T1000 (cell line): Measurements from ENCODE around the gene ACOT6.
"Not testable (repeated sequence)": the region's sequence is repeated elsewhere in the genome, so short reads cannot be mapped to it uniquely, and the experiment has no call there.

ENCODE experiments used
- DNase-seq: peaks from one replicate; lab custom pipeline; 2025; ENCODE audit warnings: mixed read lengths; lab: John Stamatoyannopoulos, UW

Gene ACOT6

DNA sequence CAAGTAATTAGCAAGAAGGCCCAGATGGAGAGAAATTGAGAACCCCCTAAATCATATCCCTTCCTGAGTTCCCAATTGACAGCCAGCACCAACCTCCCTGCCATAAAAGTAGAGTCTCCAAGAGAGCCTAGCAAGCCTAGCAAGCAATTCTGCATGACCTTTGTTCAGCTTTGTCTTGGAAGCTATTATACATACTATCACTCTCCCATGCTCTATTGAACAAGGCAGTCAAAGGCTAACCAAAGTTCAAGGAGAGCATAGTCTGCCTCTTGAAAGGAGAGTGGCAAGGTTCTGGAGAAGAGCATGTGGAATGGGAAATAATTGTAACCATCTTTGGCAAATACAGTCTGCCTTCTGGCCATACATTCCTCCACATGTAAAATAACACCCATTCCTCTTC lies 12.8 kb upstream of the ACOT6 start:
- no peak for DNase-seq

DNA sequence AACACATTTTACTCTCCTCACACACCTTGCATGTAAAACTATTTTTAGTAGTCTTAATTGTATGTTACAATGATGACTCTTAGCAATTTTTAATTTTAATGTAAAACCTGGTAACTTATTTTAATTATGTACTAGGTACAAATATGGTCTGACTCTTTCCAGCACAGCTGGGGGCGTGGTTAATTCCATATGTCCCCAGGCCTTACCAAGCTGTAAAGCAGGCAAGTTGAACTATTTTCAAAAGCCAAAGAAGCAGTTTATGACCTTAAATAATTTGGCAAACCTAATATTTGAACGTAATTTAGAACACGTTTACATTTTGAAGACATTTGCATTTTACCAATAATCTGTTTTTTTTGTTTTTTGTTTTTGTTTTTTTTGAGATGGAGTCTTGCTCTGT lies 9.3 kb upstream of the ACOT6 start:
- no peak for DNase-seq

DNA sequence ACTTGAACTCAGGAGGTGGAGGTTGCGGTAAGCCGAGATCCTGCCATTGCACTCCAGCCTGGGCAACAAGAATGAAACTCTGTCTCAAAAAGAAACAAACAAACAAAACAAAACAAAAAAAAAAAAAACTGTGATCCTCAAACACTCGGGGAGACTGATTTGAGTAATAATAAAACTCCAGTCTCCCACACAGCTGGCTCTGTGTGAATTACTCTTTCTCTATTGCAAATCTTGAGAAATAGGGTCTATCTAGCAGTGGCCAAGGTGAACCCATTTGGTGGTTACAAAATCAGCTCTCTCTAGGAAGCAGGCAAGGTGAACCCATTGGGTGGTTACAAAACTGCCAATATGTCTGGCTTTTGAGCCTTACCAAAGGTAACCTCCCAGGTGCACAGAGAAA lies 6.0 kb upstream of the ACOT6 start:
- no peak for DNase-seq

DNA sequence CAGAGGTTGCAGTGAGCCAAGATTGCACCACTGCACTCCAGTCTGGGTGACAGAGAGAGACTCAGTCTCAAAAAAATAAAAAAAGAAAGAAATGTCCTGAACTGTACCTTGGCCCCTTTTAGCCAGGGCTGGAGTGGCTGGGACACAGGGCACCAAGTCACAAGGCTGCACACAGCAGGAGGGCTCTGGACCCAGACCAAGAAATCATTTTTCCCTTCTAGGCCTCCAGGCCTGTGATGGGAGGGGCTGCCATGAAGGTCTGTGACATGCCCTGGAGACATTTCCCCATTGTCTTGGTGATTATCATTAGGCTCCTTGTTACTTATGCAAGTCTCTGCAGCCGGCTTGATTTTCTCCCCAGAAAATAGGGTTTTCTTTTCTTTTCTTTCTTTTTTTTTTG lies 5.1 kb upstream of the ACOT6 start:
- no peak for DNase-seq

DNA sequence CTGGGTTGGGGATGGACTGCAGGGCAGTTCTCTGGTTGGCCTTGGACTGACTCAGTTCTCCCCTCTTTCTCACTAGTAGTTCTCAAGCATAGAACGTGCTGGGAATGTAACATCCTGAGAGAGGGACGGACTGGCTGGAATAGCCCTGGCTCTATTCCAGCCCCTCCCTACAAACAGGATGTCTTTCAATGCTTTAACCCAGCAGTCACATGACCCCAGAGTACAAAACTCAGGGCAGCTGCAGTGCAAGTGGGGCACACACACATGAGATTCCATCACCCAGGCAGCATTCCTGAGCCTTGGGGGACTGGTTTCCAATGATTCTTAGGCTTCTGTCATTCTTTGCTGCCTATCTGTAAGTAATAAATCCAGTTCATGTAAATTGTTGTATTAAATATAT lies 1.6 kb upstream of the ACOT6 start:
- no peak for DNase-seq

DNA sequence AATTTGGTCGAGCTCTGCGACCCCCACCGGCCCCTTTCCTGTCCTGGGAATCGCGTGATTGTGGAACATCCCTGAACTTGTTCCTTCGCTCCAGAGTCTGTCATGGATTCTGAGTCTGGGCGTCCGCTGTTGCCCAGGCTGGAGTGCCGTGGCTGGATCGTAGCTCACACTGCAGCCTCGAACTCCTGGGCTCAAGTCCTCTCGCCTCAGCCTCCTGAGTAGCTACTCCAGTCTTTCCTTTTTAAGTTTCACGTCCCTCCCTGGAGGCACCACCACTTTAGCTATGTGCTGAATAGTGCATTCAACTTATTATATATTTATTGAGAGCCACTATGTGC lies 698 bp downstream of the ACOT6 start:
- DNase-seq = no peak

DNA sequence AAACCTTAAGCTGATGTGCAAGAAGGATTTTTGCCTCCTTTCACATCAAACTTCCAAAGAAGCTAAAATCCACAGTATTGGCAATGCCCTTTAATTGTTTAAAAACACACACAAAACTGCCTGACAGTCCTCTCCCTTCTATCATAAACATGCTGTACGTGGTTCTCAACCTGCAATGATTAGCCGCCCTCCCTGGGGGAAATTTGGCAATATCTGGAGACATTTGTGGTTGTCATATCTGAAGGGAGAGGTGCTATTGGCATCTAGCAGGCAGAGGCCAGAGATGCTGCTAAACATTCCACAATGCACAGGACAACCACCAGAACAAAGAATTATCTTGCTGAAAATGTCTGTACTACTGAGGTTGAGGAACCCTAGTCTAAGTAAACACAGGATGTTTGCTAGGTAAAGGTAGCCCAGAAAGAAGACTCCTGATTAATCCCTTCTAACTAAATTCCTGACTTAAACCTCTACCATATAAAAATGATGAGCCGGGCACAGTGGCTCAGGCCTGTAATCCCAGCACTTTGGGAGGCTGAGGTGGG lies 1.2 kb downstream of the ACOT6 start:
- no peak for DNase-seq

DNA sequence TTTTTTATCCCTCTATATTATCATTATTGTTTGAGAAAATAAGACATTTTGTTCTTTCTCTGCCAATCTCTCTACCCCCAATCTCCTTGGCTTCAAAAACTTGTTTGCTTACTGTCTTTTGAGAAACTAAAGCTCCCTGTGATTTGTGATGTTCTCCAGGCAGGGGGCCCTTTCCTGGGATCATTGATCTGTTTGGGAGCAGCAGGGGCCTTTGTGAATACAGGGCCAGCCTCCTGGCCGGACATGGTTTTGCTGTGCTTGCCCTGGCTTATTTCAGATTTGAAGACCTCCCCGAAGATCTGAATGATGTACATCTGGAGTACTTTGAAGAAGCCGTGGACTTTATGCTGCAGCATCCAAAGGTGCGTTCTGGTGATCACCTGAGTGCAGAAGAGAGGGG lies 4.5 kb downstream of the ACOT6 start:
- DNase-seq = no peak

DNA sequence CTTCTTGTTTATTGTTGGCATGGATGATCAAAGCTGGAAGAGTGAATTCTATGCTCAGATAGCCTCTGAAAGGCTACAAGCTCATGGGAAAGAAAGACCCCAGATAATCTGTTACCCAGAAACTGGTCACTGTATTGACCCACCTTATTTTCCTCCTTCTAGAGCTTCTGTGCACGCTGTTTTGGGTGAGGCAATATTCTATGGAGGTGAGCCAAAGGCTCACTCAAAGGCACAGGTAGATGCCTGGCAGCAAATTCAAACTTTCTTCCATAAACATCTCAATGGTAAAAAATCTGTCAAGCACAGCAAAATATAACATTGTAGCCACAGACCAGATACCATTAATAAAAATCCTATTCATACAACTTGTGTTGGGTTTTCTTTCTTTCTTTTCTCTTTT lies 7.2 kb downstream of the ACOT6 start:
- DNase-seq = no peak

DNA sequence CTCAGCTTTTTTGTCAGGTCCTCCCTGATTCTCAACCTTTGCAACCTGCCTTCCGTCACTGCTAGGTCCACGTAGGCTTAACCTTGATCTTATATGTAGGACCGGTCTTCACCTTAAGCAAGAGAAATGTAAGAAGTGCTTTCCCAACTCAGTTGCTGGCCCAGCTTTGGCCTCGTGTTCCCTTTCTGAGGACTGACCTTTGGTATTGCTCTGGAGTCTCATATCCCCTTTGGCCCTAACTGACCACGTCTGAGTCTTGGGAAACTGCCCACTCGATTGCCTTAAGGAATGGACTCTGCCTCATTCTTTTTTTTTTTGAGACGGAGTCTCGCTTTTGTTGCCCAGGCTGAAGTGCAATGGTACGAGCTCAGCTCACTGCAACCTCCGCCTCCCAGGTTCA lies 8.0 kb downstream of the ACOT6 start:
- DNase-seq = no peak

DNA sequence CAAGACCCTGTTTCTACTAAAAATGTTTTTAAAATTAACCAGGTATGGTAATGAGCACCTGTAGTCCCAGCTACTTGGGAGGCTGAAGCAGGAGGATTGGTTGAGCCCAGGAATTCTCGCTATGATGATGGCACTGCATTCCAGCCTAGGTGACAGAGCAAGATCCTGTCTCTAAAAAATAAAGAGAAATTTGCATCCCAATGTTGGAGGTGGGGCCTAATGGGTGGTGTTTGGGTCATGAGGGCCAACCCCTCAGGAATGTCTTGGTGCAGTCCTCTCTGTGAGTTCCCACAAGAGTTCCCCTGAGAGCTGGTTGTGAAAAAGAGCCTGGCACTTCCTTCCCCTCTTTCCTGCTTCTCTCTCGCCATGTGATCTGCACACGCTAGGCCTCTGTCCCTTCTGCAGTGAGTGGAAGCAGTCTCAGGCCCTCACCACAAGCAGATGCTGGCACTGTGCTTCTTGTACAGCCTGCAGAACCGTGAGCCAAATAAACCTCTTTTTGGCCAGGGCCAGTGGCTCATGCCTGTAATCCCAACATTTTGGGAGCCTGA lies 11.3 kb downstream of the ACOT6 start:
- no peak for DNase-seq

DNA sequence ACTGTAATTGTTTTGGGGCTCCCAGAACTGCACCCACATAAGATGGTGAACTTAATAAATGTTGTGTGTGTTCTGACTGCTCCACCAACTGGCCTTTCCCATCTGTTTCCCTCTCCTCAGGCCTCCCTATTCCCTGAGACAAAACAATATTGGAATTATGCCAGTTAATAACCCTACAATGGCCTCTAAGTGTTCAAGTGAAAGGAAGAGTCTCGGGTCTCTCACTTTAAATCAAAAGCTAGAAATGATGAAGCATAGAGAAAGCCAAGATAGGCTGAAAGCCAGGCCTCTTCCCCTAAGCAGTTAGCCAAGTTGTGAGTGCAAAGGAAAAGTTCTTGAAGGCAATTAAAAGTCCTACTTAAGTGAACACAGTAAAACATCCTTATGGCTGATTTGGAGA lies 13.4 kb downstream of the ACOT6 start:
- DNase-seq = no peak

DNA sequence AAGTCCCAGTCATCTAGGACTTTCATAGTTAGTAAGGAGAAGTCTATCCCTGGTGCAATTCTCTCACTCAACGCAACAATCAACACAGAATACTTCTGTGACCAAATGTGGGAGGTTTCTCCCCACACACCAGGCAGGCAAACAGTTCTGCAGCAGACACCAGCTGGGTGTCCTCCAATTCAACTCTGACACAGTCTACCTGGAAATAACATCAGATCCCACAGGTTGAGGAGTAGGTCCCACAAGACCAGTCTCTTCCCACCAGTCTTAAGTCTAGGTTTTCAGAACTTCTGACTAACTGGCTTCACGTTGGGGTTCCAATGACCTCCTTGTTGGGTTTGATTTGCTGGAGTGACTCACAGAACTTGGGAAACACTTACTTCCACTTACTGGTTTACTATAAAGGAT lies 14.8 kb downstream of the ACOT6 start:
- no peak for DNase-seq

DNA sequence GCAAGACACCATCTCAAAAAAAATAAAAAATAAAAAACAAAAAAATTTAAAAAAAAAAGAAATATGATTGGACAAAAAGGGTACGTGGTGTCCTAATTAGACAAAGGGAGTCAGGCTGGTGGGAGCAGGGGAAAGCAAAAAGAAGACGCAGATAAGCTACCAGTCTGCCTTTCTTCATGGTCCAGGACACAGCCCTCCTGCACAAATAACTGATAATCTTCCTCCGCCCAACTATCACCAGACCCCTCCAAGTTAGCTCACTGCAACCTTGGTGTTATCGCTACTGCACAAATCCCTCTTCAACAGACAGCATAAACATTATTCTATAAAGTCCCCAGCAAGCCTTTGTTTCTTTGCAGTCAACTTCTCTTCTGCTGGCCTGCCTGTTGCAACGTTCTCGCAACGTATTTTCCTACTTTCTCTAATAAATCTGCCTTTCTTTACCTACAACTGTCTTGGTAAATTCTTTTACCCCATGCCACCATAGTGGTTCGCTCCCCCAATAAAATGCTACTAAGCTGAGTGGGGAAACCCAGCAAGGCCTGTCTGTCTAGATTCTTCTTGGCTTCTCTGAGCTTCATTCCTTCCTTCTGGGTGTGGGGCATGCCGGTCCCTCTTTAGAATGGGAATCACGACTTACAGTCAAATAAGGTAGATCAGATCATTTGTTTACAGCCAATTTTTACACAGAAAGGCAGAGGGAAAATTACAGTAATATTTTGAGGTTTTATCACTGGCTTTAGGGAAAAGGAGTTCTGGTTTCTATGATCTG lies 17.9 kb downstream of the ACOT6 start:
- DNase-seq = no peak

DNA sequence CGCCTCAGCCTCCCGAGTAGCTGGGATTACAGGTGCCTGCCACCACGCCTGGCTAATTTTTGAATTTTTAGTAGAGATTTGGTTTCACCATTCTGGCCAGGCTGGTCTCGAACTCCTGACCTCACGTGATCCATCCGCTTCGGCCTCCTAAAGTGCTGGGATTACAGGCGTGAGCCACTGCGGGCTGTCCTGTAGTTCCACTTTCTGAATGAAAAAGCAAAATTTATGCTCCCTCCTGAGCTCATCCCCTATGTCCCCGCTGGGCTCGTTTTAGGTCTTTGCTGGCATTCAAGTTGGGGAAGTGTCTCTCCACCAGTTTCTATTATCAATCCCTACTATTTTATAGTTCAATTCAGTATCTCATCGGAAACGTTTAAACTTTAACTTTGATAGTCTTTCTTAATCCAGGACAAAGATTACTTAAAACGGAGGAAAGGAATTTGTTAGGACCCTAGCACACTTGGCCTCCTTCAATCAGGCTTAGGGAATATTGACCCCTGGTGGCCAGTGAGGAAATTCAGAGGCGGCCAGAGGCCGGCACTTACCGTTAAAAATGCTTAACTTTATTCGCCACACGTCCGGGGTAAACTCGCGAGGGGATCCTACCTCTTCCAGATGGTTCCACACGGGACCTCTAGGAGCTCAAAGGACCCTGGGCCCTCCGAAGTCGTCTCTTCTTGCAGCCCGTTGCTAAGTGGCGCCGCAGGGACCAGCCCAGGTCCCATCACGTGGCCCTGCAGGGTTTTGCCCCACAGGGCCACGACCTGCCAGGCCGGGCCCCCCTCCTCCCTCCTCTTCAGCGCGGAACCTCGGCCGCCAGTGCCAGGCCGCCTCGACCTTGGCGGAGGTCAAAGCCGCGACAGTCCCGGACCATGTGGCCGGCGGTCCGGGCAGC lies 21.0 kb downstream of the ACOT6 start:
- no peak for DNase-seq

DNA sequence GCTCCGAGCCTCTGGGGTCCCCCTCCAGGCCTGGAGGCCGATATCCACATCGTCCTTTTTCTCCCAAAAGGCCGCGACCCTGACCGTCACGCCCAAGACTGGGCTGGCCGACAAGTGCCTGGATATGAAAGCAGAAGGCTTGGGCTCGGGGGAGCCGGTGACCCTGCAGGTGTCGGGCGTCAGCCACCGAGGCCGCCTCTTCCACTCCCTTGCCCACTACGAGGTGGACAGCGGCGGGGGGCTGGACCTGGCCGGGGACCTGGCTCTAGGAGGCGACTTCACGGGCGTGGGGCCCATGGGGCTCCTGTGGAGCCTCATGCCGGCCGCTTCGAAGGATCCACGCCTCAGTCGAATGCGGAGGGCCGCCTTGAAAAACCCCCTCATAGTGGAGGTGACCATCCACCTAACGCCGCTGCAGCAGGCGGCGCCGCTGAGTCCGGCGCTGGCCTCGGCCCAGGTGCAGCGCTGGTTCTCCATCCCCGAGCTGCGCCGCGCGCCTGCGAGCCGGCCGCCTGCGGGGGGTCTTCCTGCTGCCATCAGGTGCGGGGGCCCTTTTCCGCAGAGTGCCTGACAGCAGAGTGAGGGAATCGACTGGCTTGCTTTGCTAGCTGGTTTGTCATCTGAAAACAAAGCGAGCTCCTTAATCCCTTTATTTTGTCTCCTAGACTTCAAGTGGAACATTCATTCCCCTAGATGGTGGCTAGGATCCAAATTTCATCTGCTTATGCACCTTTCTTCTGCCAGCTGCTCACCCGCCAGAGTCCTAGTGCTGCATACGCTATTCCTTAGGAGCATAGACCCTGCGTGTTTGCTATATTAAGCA lies 21.9 kb downstream of the ACOT6 start:
- DNase-seq = no peak

DNA sequence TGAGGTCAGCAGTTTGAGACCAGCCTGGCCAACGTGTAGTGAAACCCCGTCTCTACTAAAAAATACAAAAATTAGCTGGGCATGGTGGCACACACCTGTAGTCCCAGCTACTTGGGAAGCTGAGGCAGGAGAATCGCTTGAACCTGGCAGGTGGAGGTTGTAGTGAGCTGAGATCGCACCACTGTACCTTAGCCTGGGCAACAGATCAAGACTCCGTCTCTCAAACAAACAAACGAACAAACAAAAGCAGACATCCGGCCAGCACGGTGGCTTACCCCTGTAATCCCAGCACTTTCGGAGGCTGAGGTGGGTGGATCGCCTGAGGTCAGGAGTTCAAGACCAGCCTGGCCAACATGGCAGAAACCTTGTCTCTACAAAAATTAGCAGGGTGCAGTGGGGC lies 24.0 kb downstream of the ACOT6 start:
- not testable (repeated sequence) for DNase-seq

DNA sequence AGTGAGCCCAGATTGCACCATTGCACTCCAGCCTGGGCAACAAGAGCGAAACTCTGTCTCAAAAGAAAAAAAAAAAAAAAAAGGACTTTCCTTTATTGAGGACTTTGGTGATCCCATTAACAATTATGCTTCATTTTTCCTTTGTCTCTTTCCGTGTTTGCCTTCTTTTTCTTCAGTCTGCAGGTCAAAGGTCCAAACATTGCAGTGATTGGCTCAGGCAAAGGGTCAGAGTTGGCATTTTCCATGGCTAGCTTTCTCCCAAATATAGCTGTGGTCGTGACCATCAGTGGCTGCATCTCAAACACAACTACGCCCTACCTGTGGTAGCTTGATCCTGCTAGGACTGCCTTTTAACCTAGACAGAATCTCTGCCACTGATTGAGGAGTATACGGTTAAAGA lies 25.5 kb downstream of the ACOT6 start:
- no peak for DNase-seq

DNA sequence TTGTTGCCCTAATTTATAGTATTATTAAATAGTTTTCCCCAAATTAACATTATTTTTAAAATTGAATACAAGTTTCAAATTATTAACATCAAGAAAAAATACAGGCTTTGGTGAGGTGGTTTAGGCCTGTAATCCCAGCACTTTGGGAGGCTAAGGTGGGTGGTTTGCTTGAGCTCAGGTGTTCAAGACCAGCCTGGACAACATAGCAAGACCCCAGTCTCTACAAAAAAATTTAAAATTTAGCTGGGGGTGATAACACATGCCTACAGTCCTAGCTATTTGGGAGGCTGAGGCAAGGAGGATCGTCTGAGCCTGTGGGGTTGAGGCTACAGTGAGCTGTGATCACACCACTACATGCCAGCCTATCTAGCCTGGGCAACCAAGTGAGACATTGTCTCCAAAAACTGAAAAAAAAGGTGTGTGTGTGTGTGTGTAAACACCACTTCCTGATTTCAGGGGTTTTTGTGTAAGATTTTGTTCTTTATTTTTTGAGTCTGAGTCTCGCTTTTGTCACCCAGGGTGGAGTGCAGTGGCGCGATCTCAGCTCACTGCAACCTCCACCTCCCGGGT lies 28.6 kb downstream of the ACOT6 start:
- DNase-seq = no peak

DNA sequence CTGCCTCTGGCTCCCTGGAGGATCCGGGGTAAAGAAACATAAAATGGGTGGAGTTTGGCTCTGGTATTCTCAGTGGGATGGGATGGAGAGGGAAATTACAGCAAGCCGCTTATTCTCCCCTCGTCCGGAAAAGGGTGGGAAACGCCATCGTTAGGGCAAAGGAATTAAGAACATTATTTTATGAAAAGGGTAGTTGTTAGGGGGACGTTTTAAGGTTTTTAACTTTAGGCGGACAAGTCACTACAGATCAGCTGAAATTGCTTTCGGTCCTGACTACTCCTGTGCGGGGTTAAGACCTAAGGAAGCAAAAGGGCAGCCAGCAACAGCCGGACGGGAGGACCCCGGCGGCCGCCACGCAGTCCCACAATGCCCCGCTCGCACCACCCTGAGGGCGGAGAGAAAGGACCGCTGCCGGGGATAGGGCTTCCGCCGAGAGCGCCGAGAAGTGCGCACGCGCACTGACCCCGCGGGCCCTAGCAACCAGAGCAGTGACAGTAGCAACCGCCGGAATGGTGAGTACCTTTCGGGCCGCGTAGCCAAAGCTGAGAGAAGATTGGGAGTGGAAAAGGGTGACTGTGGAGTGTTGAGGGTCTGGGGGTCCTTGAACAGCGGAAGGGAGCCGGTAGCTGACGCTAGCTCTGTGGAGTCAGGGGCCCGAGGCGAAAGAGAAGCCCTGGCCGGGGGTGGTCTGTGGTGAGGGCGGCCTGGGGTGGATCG lies 32.4 kb downstream of the ACOT6 start, which contains the start of gene DNAL1:
DNAL1 (plus strand) TSS at position 456 of the 717 bp plus-strand sequence; CDS start at position 510, 54 bp downstream.
- DNase-seq = peak; percentile 92

DNA sequence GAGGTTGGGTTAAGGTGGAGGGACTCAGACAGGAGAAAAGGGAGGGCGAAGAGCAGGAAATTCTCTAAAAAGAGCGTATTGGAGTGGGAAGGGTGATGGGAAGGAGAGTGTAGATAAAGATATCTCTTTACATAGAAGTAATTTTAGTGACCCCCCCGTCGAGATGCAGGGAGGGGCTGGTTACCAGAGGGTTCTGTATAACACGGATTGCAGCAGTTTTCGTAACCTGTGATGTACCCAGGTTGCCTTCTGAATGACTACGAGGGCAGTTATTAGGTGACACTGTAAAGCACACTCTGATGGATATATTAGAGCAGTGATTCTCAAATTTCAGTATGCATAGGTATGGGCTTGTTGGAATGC lies 32.9 kb downstream of the ACOT6 start:
- no peak for DNase-seq
